NK-92 (cell line): ENCODE data around the gene DIAPH2.
"Not testable (repeated sequence)": the region's sequence is repeated elsewhere in the genome, so short reads cannot be mapped to it uniquely, and the experiment has no call there.

Source experiments
- DNase-seq: peaks from one replicate; lab custom pipeline; 2025; ENCODE audit not compliant: unreplicated experiment; lab: John Stamatoyannopoulos, UW

DIAPH2 gene

DNA sequence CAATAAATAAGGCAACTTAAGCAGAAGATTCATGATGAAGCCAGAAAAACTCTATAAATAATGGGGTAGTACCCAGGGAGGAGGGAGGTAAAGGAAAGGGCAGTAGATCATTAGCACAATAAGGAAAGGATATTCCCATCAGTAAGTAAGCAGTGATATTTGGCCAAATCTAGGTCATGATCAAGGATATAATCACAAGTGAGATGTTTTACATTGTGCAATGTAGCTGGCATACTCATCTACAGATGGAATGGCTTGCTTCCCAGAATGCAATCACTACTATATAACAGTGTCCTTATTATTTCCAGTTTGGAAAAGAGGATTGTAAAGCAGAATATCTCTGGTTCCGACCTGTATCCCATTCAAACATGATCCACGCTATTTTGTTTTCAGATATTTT is 682.5 kb downstream of the DIAPH2 start:
- DNase-seq = no peak

DNA sequence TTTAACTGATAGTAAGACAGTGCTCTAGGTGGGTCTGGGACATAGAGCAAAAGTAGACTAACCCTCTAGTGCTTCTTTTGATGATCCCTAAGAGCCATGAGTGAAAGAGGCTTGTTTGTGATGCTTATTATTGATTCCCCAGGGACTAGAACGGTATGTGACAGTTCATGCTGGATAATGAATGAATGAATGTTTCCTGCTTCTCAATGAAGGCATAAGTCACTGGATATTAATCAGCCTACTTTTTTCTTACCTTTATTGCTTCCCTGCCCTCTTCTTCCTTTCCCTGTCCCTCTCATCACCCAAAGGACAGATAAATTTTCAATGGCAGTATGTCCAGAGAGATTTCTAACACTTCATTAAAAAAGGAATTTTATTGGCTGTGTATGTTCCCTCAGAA is 685.3 kb downstream of the DIAPH2 start:
- DNase-seq = no peak

DNA sequence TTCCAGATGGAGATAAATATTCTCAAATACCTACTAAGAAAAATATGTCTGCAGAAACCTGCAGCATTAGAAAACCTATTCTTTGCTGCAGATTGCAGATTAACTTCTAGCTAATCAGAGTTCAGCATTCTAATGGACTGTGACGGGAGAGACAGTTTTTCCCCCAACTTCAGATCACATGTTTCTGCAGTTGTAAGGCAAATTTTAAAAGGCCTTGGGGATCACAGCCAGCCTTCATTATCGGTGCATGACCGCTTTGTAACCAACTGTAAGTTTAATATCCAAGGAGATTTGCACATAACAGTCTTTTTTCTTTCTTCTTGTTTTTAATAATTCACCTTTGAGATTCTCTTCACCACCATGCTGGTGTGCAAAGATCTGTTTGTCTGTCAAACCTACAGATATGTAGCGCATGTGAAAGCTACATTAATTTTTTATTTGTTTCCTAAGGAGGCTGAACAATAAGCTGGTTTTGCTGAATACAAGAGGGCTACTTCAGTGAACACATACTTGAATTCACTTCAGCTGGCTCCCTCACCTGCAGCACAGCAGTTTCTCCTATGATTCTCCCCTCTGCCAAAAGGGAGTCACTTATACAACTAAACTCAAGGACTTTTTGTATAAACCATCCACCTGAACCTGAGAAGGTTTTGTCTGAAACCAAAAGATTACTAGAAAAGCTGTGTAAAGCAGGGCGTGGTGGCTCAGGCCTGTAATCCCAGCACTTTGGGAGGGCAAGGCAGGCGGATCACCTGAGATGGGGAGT is 687.5 kb downstream of the DIAPH2 start:
- DNase-seq = no peak

DNA sequence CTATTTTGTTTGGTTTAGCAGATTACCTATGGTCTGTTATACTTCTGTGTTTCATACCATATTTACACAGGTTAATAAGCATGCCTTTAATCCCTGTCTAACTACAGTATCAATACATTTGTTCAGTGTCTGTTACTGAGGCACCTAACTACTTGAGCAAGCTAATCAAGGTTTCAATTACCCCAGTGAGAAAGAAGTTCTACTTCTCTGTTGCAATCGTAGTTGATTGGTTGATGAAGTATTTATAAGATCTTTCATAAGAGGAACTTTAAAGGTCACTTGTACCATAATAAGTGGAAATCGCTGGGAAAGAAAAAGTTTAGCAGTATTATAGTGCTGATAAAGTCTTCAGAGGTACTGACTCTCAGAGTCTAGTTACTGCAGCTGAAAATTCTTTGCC is 689.6 kb downstream of the DIAPH2 start:
- DNase-seq = no peak

DNA sequence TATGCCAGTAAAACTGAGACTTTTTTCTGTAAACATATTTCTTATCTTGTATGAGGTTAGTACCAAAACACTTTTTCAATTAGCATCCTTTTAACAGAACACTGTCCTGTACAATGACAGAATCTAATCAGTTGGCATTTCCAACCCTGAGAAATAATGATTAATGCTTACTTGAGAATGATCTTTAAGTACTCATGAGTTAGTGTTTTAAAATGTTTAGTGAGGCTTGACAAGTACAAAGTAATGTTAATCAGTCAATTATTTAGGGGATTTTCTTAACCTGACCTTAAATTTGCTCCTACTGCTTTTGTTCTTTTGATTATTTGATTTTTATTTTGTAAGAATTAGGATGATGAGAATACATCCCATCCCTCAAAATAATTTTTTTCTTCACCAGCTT is 695.6 kb downstream of the DIAPH2 start:
- no peak for DNase-seq

DNA sequence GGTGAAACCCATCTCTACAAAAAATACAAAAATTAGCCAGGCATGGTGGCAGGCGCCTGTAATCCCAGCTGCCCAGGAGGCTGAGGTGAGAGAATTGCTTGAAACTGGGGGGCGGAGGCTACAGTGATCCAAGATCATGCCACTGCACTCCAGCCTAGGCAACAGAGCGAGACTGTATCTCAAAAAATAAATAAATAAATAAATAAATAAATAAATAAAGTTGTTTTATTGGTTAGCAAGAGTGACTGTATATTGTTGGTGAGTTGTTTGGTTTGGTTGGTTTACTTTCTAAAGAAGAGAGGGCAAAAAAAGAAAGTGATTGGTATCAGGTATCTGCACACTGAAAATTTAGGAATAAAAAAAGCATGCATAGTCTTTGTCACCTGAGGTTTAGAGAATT is 700.0 kb downstream of the DIAPH2 start:
- no peak for DNase-seq

DNA sequence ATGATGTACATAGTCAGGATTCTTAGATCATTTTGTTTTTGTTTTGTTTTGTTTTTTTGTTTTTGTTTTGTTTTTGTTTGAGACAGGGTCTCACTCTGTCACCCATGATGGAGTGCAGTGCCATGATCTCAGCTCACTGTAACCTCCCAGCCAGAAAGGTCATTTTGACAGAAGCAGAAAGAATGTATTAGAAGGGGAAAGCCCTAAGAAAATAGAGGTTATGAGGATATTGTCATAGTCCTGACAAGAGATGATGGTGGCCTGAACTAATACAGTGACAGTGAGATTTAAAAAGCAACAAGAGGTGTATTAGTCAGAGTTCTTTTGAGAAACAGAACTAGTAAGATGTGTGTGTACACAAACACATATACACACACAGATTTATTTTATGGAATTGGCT is 702.4 kb downstream of the DIAPH2 start:
- DNase-seq = no peak

DNA sequence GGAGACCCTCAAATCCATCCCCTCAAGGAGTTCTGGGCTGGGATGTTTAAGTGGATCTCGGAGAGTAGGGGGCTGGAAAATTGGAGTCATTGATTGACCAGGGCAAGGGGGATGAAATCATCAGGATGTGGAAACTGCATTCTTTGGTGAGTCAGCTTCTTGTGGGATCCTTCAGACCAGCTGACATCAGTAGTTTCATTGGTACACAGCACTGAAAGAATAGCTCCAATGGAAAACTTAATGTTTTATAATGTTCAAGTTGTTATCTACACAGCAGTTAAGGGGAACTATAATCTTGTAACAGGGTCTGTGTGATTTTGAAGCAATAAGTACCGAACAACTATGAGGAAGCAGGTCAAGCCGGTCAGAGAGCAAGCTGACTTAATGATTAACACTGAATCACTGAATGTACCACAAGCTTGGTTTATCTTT is 705.1 kb downstream of the DIAPH2 start:
- DNase-seq = no peak

DNA sequence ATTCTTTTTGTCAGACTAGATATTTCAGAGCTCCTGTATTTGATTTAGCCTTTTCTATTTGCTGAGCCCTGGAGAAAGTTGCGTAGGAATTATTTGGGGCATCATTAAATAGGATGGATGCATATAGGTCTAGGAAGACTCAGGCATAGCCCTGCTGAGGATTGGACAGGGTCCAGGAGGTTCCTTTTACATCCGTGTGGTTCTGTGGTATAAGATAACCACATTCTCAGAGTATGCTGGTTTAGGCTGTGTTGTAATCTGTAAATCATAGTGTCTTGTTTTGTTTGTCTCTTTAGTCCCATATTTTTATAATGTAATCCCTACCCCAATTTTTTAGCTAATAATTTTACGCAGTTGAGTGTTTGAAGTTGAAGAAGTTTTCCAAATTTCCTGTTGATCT is 712.7 kb downstream of the DIAPH2 start:
- no peak for DNase-seq

DNA sequence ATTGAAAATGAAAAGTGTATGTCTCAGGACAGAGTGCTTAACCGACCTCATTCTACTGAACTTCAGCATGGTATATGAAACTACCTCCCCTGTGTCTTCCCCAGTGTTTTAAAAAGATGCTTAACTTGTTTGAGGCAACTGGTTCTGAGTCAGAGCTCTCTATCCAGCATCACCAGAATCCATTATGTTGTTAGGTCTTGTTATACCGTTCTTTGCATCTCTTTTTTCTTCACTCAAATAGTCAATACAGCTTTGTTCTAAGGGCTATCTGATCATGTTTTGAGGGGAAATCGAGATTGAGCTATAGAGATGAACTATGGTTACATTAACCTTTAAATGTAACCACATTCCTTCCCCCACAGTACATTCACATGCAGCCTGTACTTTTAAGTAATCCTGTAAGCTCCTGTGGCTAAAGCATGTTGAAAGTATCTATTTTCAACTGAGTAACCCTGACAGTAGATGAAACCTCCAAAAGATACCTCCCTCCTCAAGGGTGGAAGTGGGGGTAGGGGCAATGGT is 713.4 kb downstream of the DIAPH2 start:
- DNase-seq = no peak

DNA sequence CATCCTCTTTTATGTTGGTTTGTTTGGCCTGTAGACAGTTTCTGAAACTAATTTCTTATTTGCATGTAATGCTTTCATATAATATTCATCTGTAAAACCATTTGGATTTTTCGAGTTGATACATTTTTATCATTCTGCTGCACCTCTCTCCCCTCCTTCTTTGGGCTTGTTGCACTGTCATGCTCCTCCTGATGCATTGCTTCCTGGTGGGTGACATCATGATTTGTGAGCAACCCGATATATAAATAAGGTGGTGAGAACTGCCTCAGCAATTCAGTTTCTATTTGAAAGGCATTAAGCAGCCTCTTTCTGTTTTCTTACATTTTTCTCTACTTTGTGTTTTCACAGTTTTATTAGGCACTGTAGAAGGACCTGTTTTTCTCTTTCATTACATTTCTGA is 714.8 kb downstream of the DIAPH2 start:
- no peak for DNase-seq

DNA sequence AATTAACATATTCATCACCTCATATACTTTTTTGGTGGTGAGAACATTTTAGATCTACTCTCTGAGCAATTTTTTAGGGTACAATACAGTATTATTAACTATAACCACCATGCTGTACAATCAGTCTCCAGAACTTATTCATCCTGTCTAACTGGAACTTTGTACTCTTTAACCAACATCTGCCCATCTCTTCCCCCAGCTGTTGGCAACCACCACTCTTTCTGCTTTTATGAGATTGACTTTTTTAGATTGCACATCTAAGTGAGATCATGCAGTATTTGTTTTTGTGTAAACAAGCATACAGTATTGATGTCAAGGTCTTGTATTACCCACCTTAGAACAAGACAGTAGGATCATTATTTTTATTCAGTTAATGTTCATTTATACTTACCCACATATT is 715.9 kb downstream of the DIAPH2 start:
- no peak for DNase-seq

DNA sequence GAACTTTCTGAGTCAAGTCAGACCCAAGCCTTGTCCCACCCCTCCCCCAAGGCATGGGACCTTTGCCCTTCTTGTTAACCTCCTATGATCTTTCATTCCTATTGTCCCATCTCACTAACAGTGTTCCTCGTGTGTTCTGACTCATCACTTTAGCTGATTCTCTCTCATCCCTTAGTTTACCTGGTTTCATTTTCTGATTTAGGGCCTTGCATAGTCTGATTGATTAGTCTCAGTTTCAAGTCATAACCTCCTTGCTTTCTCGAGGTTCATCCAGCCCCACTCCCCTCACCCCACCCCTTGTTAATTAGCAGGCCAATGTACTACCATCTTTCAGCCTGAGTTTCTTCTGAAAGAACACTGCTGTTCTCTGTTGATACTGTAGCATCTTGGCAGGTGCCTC is 716.5 kb downstream of the DIAPH2 start:
- DNase-seq = no peak

DNA sequence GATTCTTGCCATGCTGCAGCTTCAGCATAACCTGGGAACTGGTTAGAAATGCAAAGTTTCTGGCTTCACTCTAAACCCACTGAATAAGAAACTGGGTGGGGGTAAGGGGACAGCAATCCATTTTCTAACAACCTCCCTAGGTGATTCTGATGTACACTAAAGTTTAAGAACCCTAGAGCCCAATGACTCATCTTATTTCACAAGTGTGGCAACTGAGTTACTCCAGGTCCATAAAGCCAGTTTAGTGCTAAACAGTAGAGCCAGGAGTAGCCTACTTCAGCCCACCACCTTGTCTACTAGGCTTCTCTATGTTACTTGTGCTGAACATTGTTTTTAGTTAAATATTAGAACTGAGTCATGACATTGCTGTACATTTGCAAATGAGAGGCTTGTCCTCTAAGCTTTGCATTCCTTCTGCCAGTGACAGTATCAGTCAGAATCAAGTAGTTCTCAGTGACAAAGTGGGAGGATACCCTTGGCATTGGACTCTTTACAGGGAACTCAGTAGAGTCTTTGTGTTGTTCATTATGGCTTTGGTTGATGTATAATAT is 717.0 kb downstream of the DIAPH2 start:
- no peak for DNase-seq

DNA sequence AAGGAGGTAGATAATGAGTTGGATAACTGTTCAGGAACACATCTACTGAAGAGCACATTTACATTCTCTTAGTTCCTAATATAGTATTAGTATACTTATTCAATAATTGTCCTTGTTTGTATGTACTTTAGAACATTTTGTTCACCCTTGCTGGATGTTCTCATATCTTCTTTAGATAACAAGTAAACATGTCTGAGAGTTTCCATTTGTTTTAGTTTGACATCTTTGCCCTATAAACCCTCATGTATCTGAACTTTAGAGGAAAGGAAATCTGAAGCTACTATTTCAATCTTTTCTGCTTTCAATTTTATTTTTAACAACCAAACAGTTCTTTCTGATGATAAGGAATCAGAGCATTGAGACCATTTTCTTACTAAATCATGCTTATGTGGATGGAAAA is 717.7 kb downstream of the DIAPH2 start:
- DNase-seq = no peak

DNA sequence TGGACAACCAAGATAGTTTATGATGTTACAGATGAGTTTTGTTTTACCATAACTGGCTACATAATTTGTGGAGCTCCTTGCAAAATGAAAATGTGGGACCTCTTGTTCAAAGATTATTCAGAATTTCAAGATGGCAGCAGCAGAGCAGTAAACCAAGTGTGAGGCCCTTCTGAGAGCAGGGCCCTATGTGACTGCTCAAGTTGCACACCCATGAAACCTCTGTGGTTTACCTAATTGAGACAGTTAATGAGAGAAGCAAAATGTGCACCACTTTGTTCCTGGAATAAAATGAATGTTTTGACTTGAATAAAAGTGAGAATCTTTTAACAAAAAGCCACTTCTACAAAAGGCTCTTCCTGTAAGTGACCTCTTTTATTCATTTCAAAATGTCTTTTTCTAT is 718.3 kb downstream of the DIAPH2 start:
- DNase-seq = no peak

DNA sequence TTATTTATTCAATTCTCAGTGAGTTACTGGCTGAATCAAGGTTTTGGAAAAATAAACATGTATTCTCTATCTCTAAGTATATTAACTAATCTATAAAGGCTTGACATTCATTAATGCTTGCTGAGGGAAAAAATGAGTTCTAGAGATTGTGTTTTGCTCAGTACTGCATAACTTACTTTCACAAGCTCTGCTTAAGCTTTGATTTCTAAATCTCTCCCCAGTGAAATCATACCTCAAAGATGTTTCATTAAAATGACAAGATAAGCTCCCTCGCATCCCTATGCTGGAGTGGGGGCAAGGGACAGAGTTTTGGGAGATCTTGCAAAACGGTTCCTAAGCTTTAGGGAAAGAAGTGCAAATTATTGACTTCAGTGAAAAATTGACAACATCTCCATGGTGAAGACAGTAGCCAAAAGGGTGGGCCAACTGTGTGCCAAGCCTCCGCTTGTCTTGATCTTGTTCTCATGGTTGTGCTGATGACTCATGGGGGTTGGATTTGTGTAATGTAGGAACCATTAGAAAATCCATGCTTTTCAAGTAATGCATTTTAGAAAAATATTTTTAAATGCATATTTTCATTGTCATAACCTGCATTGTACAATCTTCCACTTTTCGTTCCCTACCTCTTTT is 720.5 kb downstream of the DIAPH2 start:
- no peak for DNase-seq

DNA sequence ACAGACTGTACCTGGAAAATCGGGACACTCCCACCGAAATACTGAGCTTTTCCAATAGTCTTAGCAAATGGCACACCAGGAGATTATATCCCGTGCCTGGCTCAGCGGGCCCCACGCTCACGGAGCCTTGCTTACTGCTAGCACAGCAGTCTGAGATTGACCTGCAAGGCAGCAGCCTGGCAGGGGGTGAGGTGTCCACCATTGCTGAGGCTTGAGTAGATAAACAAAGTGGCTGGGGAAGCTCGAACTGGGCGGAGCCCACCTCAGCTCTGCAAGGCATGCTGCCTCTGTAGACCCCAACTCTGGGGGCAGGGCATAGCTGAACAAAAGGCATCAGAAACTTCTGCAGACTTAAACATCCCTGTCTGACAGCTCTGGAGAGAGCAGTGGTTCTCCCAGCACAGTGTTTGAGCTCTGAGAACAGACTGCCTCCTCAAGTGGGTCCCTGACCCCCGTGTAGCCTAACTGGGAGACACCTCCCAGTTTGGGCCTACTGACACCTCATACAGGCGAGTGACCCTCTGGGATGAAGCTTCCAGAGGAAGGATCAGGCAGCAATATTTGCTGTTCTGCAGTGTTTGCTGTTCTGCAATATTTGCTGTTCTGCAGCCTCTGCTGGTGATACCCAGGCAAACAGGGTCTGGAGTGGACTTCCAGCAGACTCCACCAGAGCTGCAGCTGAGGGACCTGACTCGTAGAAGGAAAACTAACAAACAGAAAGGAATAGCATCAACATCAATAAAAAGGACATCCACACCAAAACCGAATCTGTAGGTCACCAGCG is 725.2 kb downstream of the DIAPH2 start:
- DNase-seq = not testable (repeated sequence)

DNA sequence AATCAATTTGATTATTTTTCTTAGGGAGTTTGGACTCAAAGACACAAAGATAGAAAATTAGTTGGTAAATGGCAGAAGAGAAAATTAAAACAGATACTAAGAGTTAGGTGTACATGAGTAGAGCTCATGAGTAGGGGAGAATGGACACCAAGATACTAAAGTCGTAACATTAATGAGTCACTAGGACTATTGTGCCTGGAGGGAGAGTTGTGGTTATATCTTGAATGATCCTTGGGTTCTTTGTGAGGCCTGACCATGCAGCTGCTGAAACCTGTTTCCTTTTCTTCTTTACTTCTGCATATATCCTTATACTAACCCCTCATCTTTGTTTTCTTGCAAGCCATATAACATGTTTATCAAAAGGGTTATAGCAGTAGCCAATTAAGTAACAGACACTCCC is 731.8 kb downstream of the DIAPH2 start:
- no peak for DNase-seq

DNA sequence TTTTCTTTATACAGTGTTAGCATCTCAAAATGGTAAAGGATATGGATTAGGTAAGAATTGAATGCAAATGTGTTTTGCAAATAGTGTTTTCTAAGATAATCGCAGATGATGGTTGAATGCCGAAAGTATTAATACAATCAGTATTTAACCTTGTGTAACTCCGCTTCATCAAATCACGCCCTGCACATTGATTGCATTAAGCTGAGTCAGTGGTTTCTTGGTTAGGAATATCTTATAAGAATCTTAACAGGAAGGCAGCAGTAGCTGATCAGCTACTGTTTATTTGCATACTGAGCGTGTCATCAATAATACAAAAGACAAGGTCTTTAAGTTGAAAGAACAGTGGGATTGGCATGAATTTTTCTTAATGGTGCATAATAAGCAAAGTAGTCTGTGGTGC is 744.5 kb downstream of the DIAPH2 start:
- DNase-seq = no peak

DNA sequence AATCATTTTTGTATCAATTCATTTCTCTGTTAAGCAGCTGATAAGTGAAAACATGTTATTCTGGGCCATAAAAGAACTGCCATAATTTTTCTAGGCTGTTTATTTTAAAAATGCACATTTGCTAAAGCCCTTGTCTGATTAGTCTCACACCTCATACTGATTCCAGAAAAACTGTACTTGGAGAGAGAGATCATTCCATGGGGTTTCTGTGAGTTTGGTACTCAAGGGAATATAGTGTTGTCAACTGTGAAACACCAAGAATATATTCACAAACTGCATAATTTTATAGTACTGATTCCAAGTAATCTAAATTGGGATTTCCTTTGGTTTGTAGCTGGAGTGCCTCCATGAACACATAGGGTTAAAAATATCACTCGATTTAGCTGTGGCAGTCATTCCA is 746.6 kb downstream of the DIAPH2 start:
- DNase-seq = no peak
